HepG2 (cell line): ENCODE data around the gene NCF4. TPM values are rescaled to one million over a fixed set of nuclear protein-coding genes. Genes with fewer than 3 reads are reported as not detected.

Source experiments
- ATAC-seq: fragments of 200-7000 bp; cut with Tn5 transposase; 3 replicates; pipeline ENCODE4 v1.9.1; 2020; ENCODE audit warnings: mild to moderate bottlenecking, moderate library complexity
- BruUV-seq: library from RNA; stranded (reverse); fragments of 400-500 nt; replicated peaks from 2 replicates; lab custom pipeline; 2021; lab: Mats Ljungman, UMichigan
- CTCF ChIA-PET: fragments of 300-600 bp; formaldehyde crosslinking; extraction: SDS; loops from one replicate; lab custom pipeline; 2021; ENCODE audit warnings: low total read pairs, inconsistent platforms, low intra/inter-chr PET ratio; lab: Yijun Ruan, JAX
- POLR2A ChIA-PET: fragments of 350-600 bp; sonication (Branson Sonifier 250); formaldehyde crosslinking; loops from one replicate; lab custom pipeline; 2020; ENCODE audit warnings: antibody characterized with exemption, inconsistent platforms; lab: Yijun Ruan, JAX
- DNase-seq: peaks from one replicate; pipeline ENCODE4 v3.0.0-alpha.2; 2015; ENCODE audit warnings: low spot score
- FAIRE-seq: peaks from 3 replicates; lab custom pipeline; 2011; peaks lifted over from hg19 to GRCh38; lab: Jason Lieb, UNC
- H2AFZ ChIP-seq: one replicate; pipeline ENCODE4 v1.6.1; 2011; ENCODE audit warnings: low read length, inconsistent platforms
- H3K27ac ChIP-seq: fragments of 300-600 bp; 3 replicates; pipeline ENCODE4 v1.8.0; 2011; ENCODE audit warnings: mixed run types, mild to moderate bottlenecking, mixed read lengths, low read length, inconsistent platforms; ENCODE audit not compliant: insufficient read depth; ENCODE audit errors: extremely low read length
- H3K27me3 ChIP-seq, 2 experiments: fragments of 200-600 bp in 1 of 2; 2 replicates in 1 of 2; 3 replicates in 1 of 2; pipeline versions ENCODE4 v1.6.0 to v1.8.0; 2011; ENCODE audit warnings: low read length in 2 of 2, mild to moderate bottlenecking in 2 of 2, moderate library complexity in 2 of 2, inconsistent platforms in 1 of 2; ENCODE audit not compliant: insufficient read depth in 2 of 2, control insufficient read depth in 1 of 2
- H3K36me3 ChIP-seq, 2 experiments: fragments of 200-600 bp in 1 of 2; replicated peaks in 1 of 2; 2 replicates in 1 of 2; 3 replicates in 1 of 2; pipeline versions ENCODE4 v1.5.1 to v1.8.0; 2011; ENCODE audit warnings: low read length in 2 of 2, inconsistent platforms in 1 of 2; ENCODE audit not compliant: insufficient read depth in 2 of 2, control insufficient read depth in 1 of 2
- H3K4me1 ChIP-seq: 2 replicates; pipeline ENCODE4 v1.5.1; 2012; ENCODE audit warnings: low read length, inconsistent platforms; ENCODE audit not compliant: insufficient read depth
- H3K4me2 ChIP-seq: 2 replicates; pipeline ENCODE4 v1.6.0; 2011; ENCODE audit warnings: low read depth, low read length, inconsistent platforms
- H3K4me3 ChIP-seq, 3 experiments: fragments of 200-600 bp in 1 of 3; sonication (generic), shearing (Covaris generic) in 1 of 3; replicated peaks in 1 of 3; 2 replicates each; pipeline ENCODE4 v1.5.1; 2011 to 2016; ENCODE audit warnings: low read length in 3 of 3, inconsistent platforms in 2 of 3, low read depth in 2 of 3, mild to moderate bottlenecking in 2 of 3, control low read depth in 1 of 3, mixed read lengths in 1 of 3; ENCODE audit not compliant: insufficient read depth in 1 of 3
- H3K79me2 ChIP-seq: one replicate; pipeline ENCODE4 v1.6.1; 2011; ENCODE audit warnings: low read length, inconsistent platforms; ENCODE audit not compliant: insufficient read depth
- H3K9ac ChIP-seq: 2 replicates; pipeline ENCODE4 v1.6.0; 2011; ENCODE audit warnings: mild to moderate bottlenecking, low read depth, low read length, inconsistent platforms; ENCODE audit not compliant: insufficient read depth
- H3K9me3 ChIP-seq: 2 replicates; pipeline ENCODE4 v1.5.1; 2012; ENCODE audit warnings: mild to moderate bottlenecking, low read length
- H4K20me1 ChIP-seq: 2 replicates; pipeline ENCODE4 v1.6.0; 2011; ENCODE audit warnings: inconsistent platforms, mild to moderate bottlenecking, low read length, moderate library complexity; ENCODE audit not compliant: insufficient read depth
- BRCA1 ChIP-seq: sonication (generic); formaldehyde crosslinking; IDR thresholded peaks from 2 replicates; pipeline ENCODE4 v1.4.0; 2020; ENCODE audit warnings: missing genetic modification reagents
- YEATS2 ChIP-seq: sonication (generic); formaldehyde crosslinking; IDR thresholded peaks from 2 replicates; pipeline ENCODE4 v1.4.0; 2020; ENCODE audit warnings: missing genetic modification reagents, borderline replicate concordance
- ZBTB8A ChIP-seq: sonication (generic); formaldehyde crosslinking; IDR thresholded peaks from 2 replicates; pipeline ENCODE4 v1.4.0; 2020; ENCODE audit warnings: mild to moderate bottlenecking, low read depth, missing genetic modification reagents, borderline replicate concordance
- ZNF253 ChIP-seq: sonication (generic); formaldehyde crosslinking; IDR thresholded peaks from 2 replicates; pipeline ENCODE4 v1.8.0; 2022; ENCODE audit warnings: mild to moderate bottlenecking, missing genetic modification reagents, borderline replicate concordance
- ZNF550 ChIP-seq: sonication (generic); formaldehyde crosslinking; IDR thresholded peaks from 2 replicates; pipeline ENCODE4 v1.4.0; 2020; ENCODE audit warnings: mild to moderate bottlenecking, missing genetic modification reagents, borderline replicate concordance
- ZNF776 ChIP-seq: sonication (generic); formaldehyde crosslinking; IDR thresholded peaks from 2 replicates; pipeline ENCODE4 v1.4.0; 2020; ENCODE audit warnings: mild to moderate bottlenecking, missing genetic modification reagents
- ZNF816 ChIP-seq: sonication (generic); formaldehyde crosslinking; IDR thresholded peaks from 2 replicates; pipeline ENCODE4 v1.8.0; 2022; ENCODE audit warnings: missing genetic modification reagents, mild to moderate bottlenecking, borderline replicate concordance
- ZNF878 ChIP-seq: sonication (generic); formaldehyde crosslinking; IDR thresholded peaks from 2 replicates; pipeline ENCODE4 v1.8.1; 2023; ENCODE audit warnings: mild to moderate bottlenecking, missing genetic modification reagents, moderate library complexity
- WGBS: methylation state at CpG from one replicate; pipeline ENCODE4 v1.1.6; 2017; ENCODE audit warnings: low lambda C conversion rate; 5-methylcytosine and 5-hydroxymethylcytosine counted together
- in situ Hi-C: cut with HindIII; loops from 2 replicates; pipeline ENCODE4 v1.10.0; 2017; ENCODE audit warnings: low pct_unique_long_range_greater_than_20kb; ENCODE audit not compliant: extremely low pct_ligation_motif_present
- intact Hi-C: fragments of 100-400 bp; cut with micrococcal nuclease; formaldehyde crosslinking; loops from one replicate; pipeline ENCODE4 v1.10.0; 2022; ENCODE audit not compliant: unreplicated experiment
- polyA plus RNA-seq, 8 experiments: library from polyadenylated mRNA; depleted of rRNA in 3 of 8; stranded (reverse) in 7 of 8; unstranded in 1 of 8; fragments of >200 nt; fragmentation: Illumina TruSeq in 4 of 8; extraction: Trizol in 4 of 8; gene quantifications; 2 replicates each; pipeline versions ENCODE4 v1.2.1 to v1.2.3, GENCODE V29; 2011 to 2016; ENCODE audit warnings: low read depth in 4 of 8, missing spikeins in 1 of 8, mixed read lengths in 1 of 8; ENCODE audit not compliant: insufficient read depth in 1 of 8
- total RNA-seq, 5 experiments: library from RNA; depleted of rRNA; stranded (reverse); fragments of >200 nt; fragmentation: Illumina TruSeq; extraction: Trizol; gene quantifications; 2 replicates each; pipeline ENCODE4 v1.2.3, GENCODE V29; 2016; ENCODE audit warnings: low read depth in 1 of 5
- TF ChIP-seq, protein P1 (sequence below): sonication (generic); formaldehyde crosslinking; IDR thresholded peaks from 2 replicates; pipeline ENCODE4 v1.5.0; 2020; ENCODE audit warnings: mild to moderate bottlenecking, missing genetic modification reagents, moderate library complexity
- TF ChIP-seq, protein P2 (sequence below): sonication (generic); formaldehyde crosslinking; IDR thresholded peaks from 2 replicates; pipeline ENCODE4 v1.4.0; 2020; ENCODE audit warnings: missing genetic modification reagents

NCF4 gene
- total and polyA plus RNA-seq, 2 of the 13 experiments (the other 11 are each of a cell fraction or from before 2014, with no cell fraction given) = not detected

- TF ChIP-seq ZNF776 = no peak
- no peak for TF ChIP-seq ZBTB8A
- TF ChIP-seq, all 625 proteins: peak for 0
These were observed 41.5 kb downstream of the NCF4 start (continued) for GRCh38 chr22:36902143-36902926.

- H3K27me3 ChIP-seq = peaks cover 0 to 20% of the 10 kb centered on the region in 2 experiments; a peak in 2 of 5 replicates
- H3K79me2 ChIP-seq = no peaks in the 10 kb centered on the region
- no peak for FAIRE-seq
- TF ChIP-seq, protein P1, sequence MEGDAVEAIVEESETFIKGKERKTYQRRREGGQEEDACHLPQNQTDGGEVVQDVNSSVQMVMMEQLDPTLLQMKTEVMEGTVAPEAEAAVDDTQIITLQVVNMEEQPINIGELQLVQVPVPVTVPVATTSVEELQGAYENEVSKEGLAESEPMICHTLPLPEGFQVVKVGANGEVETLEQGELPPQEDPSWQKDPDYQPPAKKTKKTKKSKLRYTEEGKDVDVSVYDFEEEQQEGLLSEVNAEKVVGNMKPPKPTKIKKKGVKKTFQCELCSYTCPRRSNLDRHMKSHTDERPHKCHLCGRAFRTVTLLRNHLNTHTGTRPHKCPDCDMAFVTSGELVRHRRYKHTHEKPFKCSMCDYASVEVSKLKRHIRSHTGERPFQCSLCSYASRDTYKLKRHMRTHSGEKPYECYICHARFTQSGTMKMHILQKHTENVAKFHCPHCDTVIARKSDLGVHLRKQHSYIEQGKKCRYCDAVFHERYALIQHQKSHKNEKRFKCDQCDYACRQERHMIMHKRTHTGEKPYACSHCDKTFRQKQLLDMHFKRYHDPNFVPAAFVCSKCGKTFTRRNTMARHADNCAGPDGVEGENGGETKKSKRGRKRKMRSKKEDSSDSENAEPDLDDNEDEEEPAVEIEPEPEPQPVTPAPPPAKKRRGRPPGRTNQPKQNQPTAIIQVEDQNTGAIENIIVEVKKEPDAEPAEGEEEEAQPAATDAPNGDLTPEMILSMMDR (CRISPR knock-in tag) = 0 out of 2 replicates have a peak, but pooled peaks have one; percentile 3
- no peak for TF ChIP-seq ZNF816 (CRISPR knock-in tag)
- no peak for TF ChIP-seq YEATS2
- TF ChIP-seq, protein P2, sequence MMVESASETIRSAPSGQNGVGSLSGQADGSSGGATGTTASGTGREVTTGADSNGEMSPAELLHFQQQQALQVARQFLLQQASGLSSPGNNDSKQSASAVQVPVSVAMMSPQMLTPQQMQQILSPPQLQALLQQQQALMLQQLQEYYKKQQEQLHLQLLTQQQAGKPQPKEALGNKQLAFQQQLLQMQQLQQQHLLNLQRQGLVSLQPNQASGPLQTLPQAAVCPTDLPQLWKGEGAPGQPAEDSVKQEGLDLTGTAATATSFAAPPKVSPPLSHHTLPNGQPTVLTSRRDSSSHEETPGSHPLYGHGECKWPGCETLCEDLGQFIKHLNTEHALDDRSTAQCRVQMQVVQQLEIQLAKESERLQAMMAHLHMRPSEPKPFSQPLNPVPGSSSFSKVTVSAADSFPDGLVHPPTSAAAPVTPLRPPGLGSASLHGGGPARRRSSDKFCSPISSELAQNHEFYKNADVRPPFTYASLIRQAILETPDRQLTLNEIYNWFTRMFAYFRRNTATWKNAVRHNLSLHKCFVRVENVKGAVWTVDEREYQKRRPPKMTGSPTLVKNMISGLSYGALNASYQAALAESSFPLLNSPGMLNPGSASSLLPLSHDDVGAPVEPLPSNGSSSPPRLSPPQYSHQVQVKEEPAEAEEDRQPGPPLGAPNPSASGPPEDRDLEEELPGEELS (CRISPR knock-in tag) = no peak
- no peak for TF ChIP-seq ZNF878
- no peak for TF ChIP-seq ZNF550 (CRISPR knock-in tag)
- TF ChIP-seq BRCA1 (CRISPR knock-in tag) = no peak
- no peak for TF ChIP-seq ZNF253 (CRISPR knock-in tag)
- TF ChIP-seq, all 625 proteins: peak for 1
- Histone ChIP-seq H3K4me3 (no peak overlapping the region), H2AFZ (no peak overlapping the region), H3K9ac (no peak overlapping the region), H3K9me3 (no peaks in the 10 kb centered on the region), H3K27ac (no peak overlapping the region), H3K36me3 (no peaks in the 10 kb centered on the region), H4K20me1 (no peaks in the 10 kb centered on the region), H3K4me1 (no peaks in the 10 kb centered on the region), H3K4me2 (no peak overlapping the region)
- no peak for ATAC-seq
- intact Hi-C loops (no loop called here), in situ Hi-C loops (no loop called here)
- DNase-seq = no peak
- no TSS peak for BruUV-seq
- 8% methylated on average over 6 of the region's 6 CpGs for WGBS
- ChIA-PET POLR2A (no interaction called here), CTCF (no interaction called here)
These were observed 43.6 kb downstream of the NCF4 start for GRCh38 chr22:36904260-36904880.
